HAP-1 (cell line): ENCODE data around the gene STOML1.

Experiments used
- DNase-seq, 2 experiments: peaks; one replicate each; pipeline ENCODE4 v3.0.0-alpha.2; 2016 to 2020; ENCODE audit warnings: low spot score in 2 of 2
- H3K27me3 ChIP-seq: fragments of 250-450 bp; sonication (Bioruptor Pico); 2 replicates; pipeline ENCODE4 v1.5.1; 2020; ENCODE audit warnings: low read depth, mild to moderate bottlenecking, moderate library complexity
- H3K36me3 ChIP-seq: fragments of 250-450 bp; sonication (Bioruptor Pico); replicated peaks from 2 replicates; pipeline ENCODE4 v1.5.1; 2020; ENCODE audit warnings: mild to moderate bottlenecking
- H3K4me1 ChIP-seq: fragments of 250-450 bp; sonication (Bioruptor Pico); 2 replicates; pipeline ENCODE4 v1.5.1; 2020; ENCODE audit warnings: mild to moderate bottlenecking
- H3K4me3 ChIP-seq: fragments of 250-450 bp; sonication (Bioruptor Pico); 2 replicates; pipeline ENCODE4 v1.5.1; 2020; ENCODE audit warnings: mild to moderate bottlenecking, moderate library complexity
- H3K9me3 ChIP-seq: fragments of 250-450 bp; sonication (Bioruptor Pico); 2 replicates; pipeline ENCODE4 v1.5.1; 2020; ENCODE audit warnings: mild to moderate bottlenecking, moderate library complexity
- in situ Hi-C: fragments of 300-500 bp; cut with MboI; formaldehyde crosslinking; loops from 3 replicates; pipeline ENCODE4 v1.14.3; 2020; ENCODE audit warnings: low sequenced_read_pairs, inconsistent platforms, mixed read lengths

Gene STOML1

GRCh38 chr15:73987681-73988444 is 4.2 kb downstream of the STOML1 start:
- H3K9me3 ChIP-seq: no peaks in the 10 kb centered on the region
- H3K4me3 ChIP-seq: no peak overlapping the region
- in situ Hi-C loops: no loop called here
- no peaks in the 10 kb centered on the region for H3K27me3 ChIP-seq
- no peak for DNase-seq
- H3K36me3 ChIP-seq: no peaks in the 10 kb centered on the region
- peaks cover 10% of the 10 kb centered on the region for H3K4me1 ChIP-seq

- no peak overlapping the region for H3K4me3 ChIP-seq
- H3K36me3 ChIP-seq: no peaks in the 10 kb centered on the region
- no peaks in the 10 kb centered on the region for H3K9me3 ChIP-seq
- no peaks in the 10 kb centered on the region for H3K27me3 ChIP-seq
- DNase-seq: no peak
- peaks cover 6% of the 10 kb centered on the region for H3K4me1 ChIP-seq
- in situ Hi-C loops: no loop called here
These were observed 4.8 kb downstream of the STOML1 start for GRCh38 chr15:73987250-73987649.

- Histone ChIP-seq H3K4me1 (peaks cover 6% of the 10 kb centered on the region), H3K36me3 (no peaks in the 10 kb centered on the region), H3K27me3 (no peaks in the 10 kb centered on the region), H3K9me3 (no peaks in the 10 kb centered on the region), H3K4me3 (no peak overlapping the region)
- DNase-seq: no peak
- in situ Hi-C loops: no loop called here
These were observed 5.4 kb downstream of the STOML1 start for GRCh38 chr15:73986776-73987056.

GRCh38 chr15:73986055-73986775 is 5.9 kb downstream of the STOML1 start:
- Histone ChIP-seq H3K4me1 (peaks cover 2% of the 10 kb centered on the region; the same call in 1 of the 2 replicates), H3K4me3 (no peak overlapping the region), H3K9me3 (no peaks in the 10 kb centered on the region), H3K36me3 (no peaks in the 10 kb centered on the region), H3K27me3 (no peaks in the 10 kb centered on the region)
- in situ Hi-C loops: no loop called here
- peak in 1 of 2 experiments; percentile 11 for DNase-seq

- Histone ChIP-seq H3K9me3 (no peaks in the 10 kb centered on the region), H3K36me3 (no peaks in the 10 kb centered on the region), H3K4me3 (no peak overlapping the region), H3K27me3 (no peaks in the 10 kb centered on the region), H3K4me1 (no peaks in the 10 kb centered on the region)
- peak in 1 of 2 experiments; percentile 7 for DNase-seq
- in situ Hi-C loops: no loop called here
These were observed 6.8 kb downstream of the STOML1 start for GRCh38 chr15:73985101-73985873.

- Histone ChIP-seq H3K36me3 (no peaks in the 10 kb centered on the region), H3K4me3 (no peak overlapping the region), H3K9me3 (no peaks in the 10 kb centered on the region), H3K27me3 (no peaks in the 10 kb centered on the region), H3K4me1 (no peaks in the 10 kb centered on the region)
- in situ Hi-C loops: no loop called here
- no peak for DNase-seq
These were observed 7.7 kb downstream of the STOML1 start for GRCh38 chr15:73984208-73984979.

GRCh38 chr15:73983773-73984172 is 8.3 kb downstream of the STOML1 start:
- Histone ChIP-seq H3K27me3 (no peaks in the 10 kb centered on the region), H3K4me3 (no peak overlapping the region), H3K36me3 (no peaks in the 10 kb centered on the region), H3K9me3 (no peaks in the 10 kb centered on the region), H3K4me1 (no peaks in the 10 kb centered on the region)
- in situ Hi-C loops: no loop called here
- peak in 1 of 2 experiments; percentile 7 for DNase-seq

- Histone ChIP-seq H3K9me3 (no peaks in the 10 kb centered on the region), H3K4me3 (no peak overlapping the region), H3K36me3 (no peaks in the 10 kb centered on the region), H3K4me1 (no peaks in the 10 kb centered on the region), H3K27me3 (no peaks in the 10 kb centered on the region)
- in situ Hi-C loops: no loop called here
- peak in 1 of 2 experiments; percentile 7 for DNase-seq
These were observed 8.8 kb downstream of the STOML1 start for GRCh38 chr15:73983211-73983727.

- no peaks in the 10 kb centered on the region for H3K4me1 ChIP-seq
- no peak overlapping the region for H3K4me3 ChIP-seq
- peaks cover 4% of the 10 kb centered on the region for H3K27me3 ChIP-seq
- peak in 1 of 2 experiments; percentile 23 for DNase-seq
- in situ Hi-C loops: no loop called here
- H3K36me3 ChIP-seq: no peaks in the 10 kb centered on the region
- no peaks in the 10 kb centered on the region for H3K9me3 ChIP-seq
These were observed 9.7 kb downstream of the STOML1 start for GRCh38 chr15:73982222-73982962.

- DNase-seq: no peak
- Histone ChIP-seq H3K9me3 (no peaks in the 10 kb centered on the region), H3K36me3 (no peaks in the 10 kb centered on the region), H3K4me1 (no peaks in the 10 kb centered on the region), H3K4me3 (no peak overlapping the region), H3K27me3 (peaks cover 7% of the 10 kb centered on the region)
- in situ Hi-C loops: no loop called here
These were observed 10.3 kb downstream of the STOML1 start for GRCh38 chr15:73981761-73982221.

- H3K9me3 ChIP-seq: no peaks in the 10 kb centered on the region
- no peak overlapping the region for H3K4me3 ChIP-seq
- in situ Hi-C loops: no loop called here
- no peaks in the 10 kb centered on the region for H3K36me3 ChIP-seq
- no peaks in the 10 kb centered on the region for H3K4me1 ChIP-seq
- peak in 1 of 2 experiments; percentile 41 for DNase-seq
- H3K27me3 ChIP-seq: peaks cover 17% of the 10 kb centered on the region
These were observed 12.5 kb downstream of the STOML1 start for GRCh38 chr15:73979636-73980035.

- in situ Hi-C loops: no loop called here
- no peaks in the 10 kb centered on the region for H3K4me1 ChIP-seq
- DNase-seq: no peak
- H3K9me3 ChIP-seq: no peaks in the 10 kb centered on the region
- H3K27me3 ChIP-seq: peaks cover 17% of the 10 kb centered on the region
- H3K4me3 ChIP-seq: no peak overlapping the region
- no peaks in the 10 kb centered on the region for H3K36me3 ChIP-seq
These were observed 13.2 kb downstream of the STOML1 start for GRCh38 chr15:73978896-73979295.
